Measurements from ENCODE around the gene TNFRSF8.

Gene TNFRSF8

GRCh38 chr1:12087797-12088314, 24.8 kb downstream of the TNFRSF8 start:
- no peak for TF ChIP-seq CTCF (IDR thresholded peaks at IDR 0.05; ENCODE audit: insufficient read depth, low read depth, low read length, missing control alignments)
- DNase-seq (ENCODE audit: low read depth), result peak; percentile 80
- H3K4me3 ChIP-seq (ENCODE audit: low read depth, low read length), result peak overlapping the region; percentile 14; the same call in 1 of the 2 replicates

- no peak for TF ChIP-seq CTCF (IDR thresholded peaks at IDR 0.05; ENCODE audit: insufficient read depth, low read depth, low read length, missing control alignments)
- no peak overlapping the region for H3K4me3 ChIP-seq (ENCODE audit: low read depth, low read length)
- peak; percentile 51 for DNase-seq (ENCODE audit: low read depth)
Measured at GRCh38 chr1:12088607-12089006, 25.5 kb downstream of the TNFRSF8 start.

DNA sequence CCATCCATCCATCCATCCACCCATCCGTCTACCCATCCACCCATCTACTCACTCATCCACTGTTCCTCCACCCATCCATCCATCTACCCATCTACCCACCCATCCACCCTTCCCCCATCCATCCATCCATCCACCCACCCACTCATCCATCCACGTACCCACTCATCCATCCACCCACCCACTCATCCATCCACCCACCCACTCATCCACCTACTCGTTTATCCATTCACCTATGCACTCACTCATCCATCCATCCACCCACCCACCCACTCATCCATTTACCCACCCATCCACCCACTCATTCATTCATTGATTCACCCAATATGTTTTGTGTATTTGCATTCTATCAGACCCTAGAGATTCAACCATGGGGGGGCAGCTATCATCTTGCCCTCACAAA, 27.2 kb downstream of the TNFRSF8 start:
- no peak overlapping the region for H3K4me3 ChIP-seq (ENCODE audit: low read depth, low read length)
- no peak for TF ChIP-seq CTCF (IDR thresholded peaks at IDR 0.05; ENCODE audit: insufficient read depth, low read depth, low read length, missing control alignments)
- DNase-seq (ENCODE audit: low read depth), result no peak

DNA sequence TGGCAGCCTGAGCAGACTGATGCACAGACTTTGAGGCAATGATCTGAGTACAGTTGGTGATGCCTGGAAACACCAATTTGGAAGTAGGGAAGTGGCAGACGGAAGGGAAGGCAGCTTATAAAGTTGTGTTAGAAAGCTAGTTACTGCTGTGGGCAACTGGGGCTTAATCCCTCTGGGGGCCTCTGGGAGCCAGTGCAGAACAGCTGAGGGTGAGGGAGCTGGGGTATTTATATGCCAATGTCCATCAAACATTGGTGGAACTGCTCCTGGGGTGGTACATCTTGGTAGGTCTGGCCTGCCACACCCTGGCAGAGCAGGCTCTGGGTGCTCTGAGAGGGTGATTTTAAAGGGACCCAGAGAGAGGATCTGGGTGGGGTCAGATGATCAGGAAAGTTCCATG, 28.1 kb downstream of the TNFRSF8 start:
- no peak for TF ChIP-seq CTCF (IDR thresholded peaks at IDR 0.05; ENCODE audit: insufficient read depth, low read depth, low read length, missing control alignments)
- DNase-seq (ENCODE audit: low read depth), result no peak
- no peak overlapping the region for H3K4me3 ChIP-seq (ENCODE audit: low read depth, low read length)

GRCh38 chr1:12094180-12094579, 31.1 kb downstream of the TNFRSF8 start:
- no peak for DNase-seq (ENCODE audit: low read depth)
- no peak for TF ChIP-seq CTCF (IDR thresholded peaks at IDR 0.05; ENCODE audit: insufficient read depth, low read depth, low read length, missing control alignments)
- H3K4me3 ChIP-seq (ENCODE audit: low read depth, low read length), result no peak overlapping the region

- TF ChIP-seq CTCF (IDR thresholded peaks at IDR 0.05; ENCODE audit: insufficient read depth, low read depth, low read length, missing control alignments), result no peak
- H3K4me3 ChIP-seq (ENCODE audit: low read depth, low read length), result no peak overlapping the region
- DNase-seq (ENCODE audit: low read depth), result no peak
Measured at GRCh38 chr1:12095452-12096263, 32.6 kb downstream of the TNFRSF8 start.

Data from GM12865 (cell line).